CD1c-positive myeloid dendritic cell (primary cell): ENCODE measurements around the gene KLF18.
"Not testable (repeated sequence)": the region's sequence is repeated elsewhere in the genome, so short reads cannot be mapped to it uniquely, and the experiment has no call there.

Experiments
- DNase-seq: peaks from one replicate; pipeline ENCODE4 v3.0.0-alpha.2; 2016; ENCODE audit errors: extremely low spot score

Gene KLF18

DNA sequence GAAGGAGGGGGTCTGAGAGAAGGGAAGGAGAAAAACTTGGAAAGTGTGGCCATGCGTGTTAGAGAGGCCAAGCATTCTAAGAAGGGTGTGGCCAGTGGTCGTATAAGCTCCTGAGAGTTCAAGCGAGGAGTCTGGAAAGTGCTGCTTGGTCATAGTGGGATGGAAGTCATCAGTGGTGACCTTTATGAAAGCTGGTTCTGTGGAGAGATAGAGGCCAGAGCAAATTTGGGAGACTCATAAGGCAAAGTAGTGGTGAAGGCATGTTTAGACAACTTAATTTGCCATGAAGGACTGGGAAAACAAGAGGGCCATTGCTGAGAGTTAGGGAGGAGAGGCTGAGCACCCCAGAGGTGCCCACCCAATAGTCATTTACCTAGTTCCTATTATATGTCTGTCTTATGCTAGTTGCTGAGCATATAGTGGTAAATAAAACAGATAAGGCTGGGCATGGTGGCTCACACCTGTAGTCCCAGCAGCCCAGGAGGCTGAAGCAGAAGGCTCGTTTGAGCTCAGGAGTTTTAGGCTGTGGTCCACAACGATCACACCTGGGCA is 21.0 kb downstream of the KLF18 start:
- DNase-seq: no peak

DNA sequence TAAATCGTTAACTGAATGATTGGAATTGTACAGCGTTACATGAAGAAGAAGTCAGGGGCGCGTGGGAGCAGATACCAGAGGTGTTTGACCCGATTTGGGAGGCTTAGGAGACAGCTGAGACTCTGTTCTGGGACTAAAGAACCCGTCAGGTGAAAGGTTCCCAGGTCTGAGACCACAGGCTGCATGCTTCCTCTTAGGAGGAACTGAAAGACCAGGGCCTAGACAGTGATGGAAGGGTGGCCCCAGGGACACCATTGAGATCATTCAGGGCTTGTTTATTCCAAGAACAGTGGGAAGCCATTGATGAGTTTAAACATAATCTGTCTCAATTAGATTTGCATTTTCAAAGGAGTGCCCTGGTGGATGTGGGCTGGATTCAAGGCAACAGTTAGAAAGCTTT is 21.9 kb downstream of the KLF18 start:
- DNase-seq: no peak

DNA sequence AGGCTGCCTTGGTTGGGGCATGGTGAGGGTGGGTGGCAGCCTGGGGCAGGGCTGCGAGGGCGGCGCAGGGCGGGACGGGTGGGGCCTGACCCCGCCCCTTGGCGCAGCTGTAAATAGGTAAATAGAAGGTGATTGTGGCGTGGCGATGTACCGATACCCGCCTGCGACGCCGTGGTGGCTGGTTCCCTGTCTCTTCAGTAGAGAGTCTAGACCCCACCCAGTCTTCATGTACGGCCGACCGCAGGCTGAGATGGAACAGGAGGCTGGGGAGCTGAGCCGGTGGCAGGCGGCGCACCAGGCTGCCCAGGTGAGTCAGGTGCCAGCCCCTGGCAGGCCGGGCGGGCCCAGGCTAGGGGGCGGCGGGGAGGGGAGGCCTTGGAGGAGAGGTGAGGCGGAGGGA is 22.7 kb downstream of the KLF18 start, which contains the start of gene KLF17:
Gene KLF17, plus strand, starts transcription at position 140 of the 400 bp plus-strand sequence. Its CDS starts 87 bp downstream, at position 227.
- no peak for DNase-seq

DNA sequence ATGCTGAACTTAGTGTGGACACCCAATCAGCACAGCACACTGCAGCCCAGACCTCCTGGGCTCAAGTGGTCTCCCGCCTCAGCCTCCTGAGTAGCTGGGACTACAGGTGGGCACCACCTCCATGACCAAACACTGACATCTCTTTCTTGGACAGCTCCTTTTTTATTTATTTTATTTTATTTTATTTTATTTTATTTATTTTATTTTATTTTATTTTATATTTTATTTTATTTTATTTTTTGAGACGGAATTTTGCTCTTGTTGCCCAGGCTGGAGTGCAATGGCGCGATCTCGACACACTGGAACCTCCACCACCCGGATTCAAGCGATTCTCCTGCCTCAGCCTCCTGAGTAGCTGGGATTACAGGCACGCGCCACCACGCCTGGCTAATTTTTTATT is 24.2 kb downstream of the KLF18 start:
- DNase-seq: not testable (repeated sequence)

DNA sequence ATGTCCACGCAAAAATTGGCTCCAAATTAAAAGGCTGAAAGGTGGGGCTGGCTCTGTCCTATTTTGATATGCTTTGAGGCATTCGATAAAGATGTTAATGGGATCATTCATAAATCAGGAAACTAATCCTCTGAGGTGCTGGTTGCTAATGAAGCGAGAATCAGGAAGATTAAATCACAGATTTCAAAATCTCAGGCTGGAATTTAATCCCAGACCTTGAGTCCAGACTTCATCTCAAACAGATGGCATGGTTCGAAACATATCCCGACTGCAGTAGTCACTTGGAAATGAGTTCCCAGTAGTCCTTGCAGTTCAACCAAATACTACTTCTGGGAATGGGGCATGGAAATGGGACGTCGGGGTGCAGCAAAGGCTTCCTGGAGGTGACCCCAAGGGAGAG is 27.3 kb downstream of the KLF18 start:
- DNase-seq: no peak

DNA sequence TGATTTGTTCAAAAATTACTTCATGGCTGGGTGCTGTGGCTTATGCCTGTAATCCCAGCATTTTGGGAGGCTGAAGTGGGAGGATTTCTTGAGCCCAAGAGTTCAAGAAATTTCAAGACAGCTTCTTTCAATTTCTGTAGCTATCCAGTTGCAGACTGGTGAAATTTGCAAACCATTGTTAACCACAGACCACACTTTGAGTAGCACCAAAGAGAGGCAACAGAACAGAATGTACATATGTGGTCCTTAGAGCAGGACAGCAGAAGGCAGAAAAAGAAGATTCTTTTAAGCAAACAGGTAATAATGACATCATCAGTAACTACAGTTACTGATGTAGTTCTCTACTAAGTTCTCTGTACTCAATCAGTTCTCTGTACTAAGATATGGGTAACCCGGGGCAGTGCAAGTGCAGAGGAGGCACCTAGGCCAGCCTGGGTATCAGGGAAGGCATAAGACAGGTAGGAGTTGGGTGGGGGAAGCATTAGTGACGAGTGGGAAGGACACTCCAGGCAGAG is 28.3 kb downstream of the KLF18 start:
- DNase-seq: no peak

DNA sequence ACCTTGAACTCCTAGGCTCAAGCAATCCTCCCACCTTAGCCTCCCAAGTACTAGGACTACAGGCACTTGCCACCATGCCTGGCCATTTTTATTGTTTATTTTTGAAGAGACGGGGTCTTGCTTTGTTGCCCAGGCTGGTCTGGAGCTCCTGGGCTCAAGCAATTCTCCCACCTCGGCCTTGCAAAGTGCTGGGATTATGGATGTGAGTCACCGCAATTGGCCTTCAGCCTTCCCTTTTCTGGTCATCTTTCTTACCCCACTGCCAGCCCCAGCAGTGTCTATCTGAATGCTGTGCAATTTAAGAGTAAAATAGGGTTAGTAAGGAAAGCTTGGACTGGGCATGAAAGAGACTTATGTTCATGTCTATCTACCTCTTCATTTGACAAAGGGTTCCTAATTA is 28.9 kb downstream of the KLF18 start:
- DNase-seq: no peak

DNA sequence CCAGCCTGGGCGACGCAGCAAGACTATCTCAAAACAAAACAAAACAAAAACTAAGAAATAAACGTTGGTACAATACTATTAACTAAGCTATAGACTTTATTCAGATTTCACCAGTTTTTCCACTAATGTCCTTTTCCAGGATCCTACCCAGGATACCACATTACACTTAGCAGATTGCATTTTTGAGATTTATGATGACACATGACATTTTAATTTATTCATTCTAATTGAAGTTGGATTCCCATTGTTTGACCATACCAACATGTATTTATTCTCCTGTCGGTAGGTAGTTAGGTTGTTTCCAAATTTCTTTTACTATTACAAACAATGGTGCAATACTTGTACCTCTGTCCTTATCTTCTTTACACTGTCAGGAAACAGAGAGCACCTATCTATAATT is 29.6 kb downstream of the KLF18 start:
- no peak for DNase-seq

DNA sequence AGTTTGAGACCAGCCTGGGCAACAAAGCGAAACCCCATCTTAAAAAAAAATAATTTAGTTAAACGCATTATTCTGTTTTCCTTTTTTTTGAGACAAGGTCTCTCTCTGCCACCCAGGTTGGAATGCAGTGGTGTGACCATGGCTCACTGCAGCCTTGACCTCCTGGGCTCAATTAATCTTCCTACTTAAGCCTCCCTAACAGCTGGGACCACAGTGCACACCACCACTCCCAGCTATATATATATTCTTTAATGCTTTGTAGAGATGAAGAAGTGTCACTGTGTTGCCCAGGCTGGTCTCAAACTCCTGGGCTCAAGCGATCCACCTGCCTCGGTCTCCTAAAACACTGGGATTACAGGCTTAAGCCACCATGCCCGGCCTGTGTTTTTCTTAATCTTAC is 30.5 kb downstream of the KLF18 start:
- no peak for DNase-seq

DNA sequence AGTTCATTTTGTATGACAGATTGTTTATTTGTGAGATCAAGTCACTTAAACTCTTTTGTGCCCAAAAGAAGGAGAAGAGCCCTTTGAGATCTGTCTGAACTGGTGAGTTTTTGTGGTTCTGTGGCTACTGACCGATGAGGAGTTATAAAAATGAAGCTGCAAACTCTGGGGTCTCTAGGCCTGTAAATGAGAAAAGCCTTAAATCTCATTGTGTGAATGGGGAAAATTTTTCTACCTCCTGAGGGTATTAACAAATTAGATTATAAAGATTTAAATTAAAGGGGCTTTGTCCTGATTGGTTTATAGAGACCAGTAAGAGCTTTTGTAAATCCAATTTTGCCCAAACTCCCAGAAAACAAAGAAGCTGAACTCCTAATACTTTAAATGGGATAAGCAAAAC is 32.5 kb downstream of the KLF18 start:
- DNase-seq: no peak

DNA sequence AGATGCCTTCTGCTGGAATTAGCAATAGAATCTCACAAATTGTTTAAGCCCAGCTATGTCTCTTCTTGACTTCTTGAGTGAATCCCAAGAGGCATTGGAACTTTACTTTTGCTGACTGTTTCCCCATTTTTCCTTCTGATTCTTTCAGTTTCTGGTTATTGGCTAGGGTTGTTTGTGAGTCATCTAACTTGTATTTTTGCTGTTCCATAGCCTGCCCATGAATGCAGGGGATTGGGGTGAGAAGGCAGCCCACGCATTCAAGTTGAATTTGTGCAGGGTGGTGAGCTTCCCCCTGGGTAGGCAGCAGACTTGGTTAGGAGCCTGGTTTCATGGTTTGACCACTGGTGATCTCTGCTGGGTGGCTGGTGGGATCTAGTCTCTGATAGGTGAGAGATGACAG is 33.2 kb downstream of the KLF18 start:
- no peak for DNase-seq

DNA sequence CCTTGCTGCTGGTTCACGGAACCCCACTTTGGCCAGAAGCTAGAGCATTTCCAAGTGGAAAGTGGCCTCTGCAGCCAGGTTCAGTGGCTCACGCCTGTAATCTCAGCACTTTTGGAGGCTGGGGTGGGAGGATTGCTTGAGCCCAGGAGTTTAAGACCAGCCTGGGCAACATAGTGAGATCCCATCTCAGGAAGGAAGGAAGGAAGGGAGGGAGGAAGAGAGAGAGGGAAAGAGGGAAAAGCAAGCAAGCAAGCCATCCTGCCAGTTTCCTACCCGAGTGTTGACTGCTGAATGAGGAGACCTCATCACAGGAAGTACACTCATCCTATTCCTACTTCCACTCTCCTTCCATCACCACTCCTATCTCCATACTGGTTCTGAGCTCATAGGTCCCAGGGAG is 35.6 kb downstream of the KLF18 start:
- no peak for DNase-seq

DNA sequence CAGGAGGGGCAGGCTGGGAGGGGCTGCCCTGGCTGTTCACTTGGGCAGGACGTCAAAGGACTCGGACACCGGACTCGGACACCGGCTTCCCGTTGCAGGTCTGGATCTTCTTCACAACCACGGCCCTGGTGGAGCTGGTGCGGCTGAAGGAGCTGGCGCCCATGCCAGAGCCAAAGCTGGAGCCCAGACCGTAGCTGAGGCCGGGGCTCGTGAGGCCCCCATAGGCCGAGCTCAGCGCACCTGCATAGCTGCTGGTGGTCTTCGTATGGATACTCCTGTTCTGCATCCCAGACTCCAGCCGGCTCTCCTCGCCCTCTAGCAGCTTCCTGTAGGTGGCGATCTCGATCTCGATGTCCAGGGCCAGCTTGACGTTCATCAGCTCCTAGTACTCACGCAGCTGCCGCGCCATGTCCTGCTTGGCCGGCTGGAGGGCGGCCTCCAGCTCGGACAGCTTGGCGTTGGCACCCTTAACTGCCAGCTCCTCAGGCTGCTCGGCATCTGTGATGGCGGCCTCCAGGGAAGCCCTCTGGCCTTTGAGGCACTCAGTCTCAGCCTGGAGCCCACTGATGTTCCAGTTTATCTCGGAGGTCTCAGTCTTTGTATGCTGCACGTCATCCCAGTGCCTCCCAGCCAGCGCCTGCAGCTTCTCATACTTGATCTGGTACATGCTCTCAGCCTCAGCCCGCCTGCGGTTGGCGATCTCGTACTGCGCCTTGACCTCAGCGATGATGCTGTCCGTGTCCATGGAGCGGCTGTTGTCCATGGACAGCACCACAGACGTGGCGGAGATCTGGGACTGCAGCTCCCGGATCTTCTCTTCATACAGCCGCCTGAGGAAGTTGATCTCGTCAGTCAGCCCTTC is 37.9 kb downstream of the KLF18 start:
- DNase-seq: no peak

DNA sequence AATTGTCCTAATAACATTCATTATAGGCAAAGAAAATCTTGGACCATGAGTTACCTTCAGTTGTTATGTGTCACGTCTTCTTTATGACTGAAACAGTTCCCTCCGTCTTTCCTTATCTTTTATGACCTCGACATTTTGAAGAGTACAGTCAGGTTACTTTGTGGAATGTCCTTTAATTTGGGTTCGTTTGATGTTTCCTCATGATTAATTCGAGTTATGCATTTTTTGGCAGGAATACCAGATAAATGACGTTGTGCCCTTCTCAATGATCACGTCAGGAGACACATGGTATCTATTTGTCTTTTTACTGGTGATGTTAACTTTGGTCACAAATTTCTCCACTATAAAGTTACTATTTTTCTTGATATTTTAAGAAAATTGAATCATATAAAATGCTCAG is 40.1 kb downstream of the KLF18 start:
- no peak for DNase-seq

DNA sequence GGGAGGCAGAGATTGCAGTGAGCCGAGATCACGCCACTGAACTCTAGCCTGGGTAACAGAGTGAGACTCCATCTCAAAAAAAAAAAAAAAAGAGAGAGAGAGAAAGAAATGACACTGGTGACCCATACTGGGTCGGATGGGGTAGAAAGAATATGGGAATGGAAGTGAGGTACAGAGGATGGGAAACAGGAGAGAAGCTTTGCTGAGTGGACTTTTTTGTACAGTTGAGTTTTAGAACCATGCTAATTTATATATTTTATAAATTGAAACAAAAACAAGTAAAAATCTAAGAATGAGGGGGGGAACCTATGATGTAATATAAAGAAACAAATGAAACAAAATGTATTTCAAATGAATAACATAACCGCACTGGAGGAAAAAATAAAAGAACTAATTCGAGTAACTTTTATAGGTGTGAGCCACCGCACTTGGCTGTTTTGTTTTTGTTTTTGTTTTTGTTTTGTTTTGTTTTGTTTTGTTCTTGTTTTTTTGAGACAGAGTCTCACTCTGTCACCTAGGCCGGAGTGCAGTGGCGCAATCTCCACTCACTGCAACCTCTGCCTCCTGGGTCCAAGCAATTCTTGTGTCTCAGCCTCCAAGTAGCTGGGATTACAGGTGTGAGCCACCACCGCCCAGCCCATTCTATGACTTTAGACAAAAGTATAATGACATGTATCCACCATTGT is 41.1 kb downstream of the KLF18 start:
- DNase-seq: no peak

DNA sequence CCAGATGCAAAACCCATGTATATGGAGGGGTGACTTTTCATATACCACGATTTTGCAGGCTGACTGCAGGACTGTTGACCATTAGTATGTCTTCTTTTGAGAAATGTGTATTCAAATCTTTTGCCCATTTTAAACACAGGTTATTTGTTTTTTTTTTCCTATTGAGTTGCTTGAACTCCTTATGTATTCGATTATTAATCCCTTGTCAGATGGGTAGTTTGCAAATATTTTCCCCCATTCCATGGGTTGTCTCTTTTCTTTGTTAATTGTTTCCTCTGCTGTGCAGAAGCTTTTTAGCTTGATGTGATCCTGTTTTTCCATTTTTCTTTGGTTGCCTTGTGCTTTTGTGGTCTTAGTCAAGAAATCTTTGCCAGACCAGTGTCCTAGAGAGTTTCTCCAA is 47.4 kb downstream of the KLF18 start:
- DNase-seq: no peak

DNA sequence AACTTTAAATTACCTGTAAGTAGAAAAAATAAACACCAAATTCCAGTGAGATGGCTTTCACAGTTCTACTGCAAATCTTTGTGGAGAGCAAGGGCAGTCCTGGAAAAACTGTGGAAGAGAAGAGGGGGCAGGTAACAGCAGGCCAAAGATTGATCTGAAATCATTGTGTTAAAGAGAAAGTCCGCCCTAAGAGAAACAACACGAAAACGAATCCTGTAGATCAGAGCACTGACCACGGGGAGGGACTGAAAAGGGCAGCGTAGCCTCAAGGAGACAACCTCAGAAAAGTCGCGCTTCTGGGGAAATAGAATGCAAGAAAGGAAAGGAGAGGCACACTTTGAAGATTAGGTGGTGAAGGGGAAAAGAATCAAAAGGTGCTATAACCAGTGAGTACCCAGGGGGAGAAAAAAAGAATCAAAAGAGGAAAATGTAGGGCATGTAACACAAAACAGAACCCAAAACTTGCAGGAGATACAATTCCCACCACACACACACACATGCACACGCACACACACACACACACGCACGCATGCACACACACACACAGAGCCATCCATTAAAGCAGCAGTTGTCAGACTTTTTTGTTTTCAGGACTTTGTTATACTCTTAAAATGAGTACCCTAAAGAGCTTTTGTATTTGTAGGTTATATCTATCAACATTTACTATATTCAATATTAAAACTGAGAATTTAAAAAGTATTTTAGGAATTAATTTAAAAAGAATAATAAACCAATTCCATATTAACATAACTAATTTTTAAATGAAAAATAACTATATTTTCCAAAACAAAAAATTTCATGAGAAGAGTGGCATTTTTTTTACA is 50.8 kb downstream of the KLF18 start:
- DNase-seq: no peak

DNA sequence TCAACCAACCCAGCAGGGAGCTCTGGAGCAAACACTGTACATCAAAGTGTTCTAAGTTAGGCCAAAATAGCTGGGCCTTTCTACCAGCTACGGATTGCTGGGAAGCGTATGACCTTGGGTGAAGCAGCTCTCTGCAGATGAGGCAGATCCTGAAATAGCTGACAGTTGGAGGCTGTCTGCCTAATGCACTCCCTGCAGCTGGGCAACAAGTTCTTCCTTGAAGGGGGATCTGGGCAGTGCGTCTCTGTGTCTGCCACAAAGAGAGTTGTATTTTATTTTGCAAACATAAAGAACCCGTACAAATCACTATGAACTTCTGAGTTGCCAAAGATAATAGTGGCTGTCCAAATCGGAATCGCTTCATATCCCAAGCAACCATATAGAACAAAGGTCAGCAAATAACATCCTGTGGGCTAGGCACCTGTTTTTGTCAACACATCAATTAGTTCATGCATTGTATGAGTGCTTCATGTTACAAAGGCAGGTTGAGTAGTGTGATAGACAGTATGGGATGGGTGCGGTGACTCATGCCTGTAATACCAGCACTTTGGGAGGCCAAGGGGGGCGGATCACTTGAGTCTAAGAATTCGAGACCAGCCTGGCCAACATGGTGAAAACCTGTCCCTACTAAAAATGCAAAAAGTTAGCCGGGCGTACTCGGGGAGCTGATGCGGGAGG is 51.9 kb downstream of the KLF18 start:
- DNase-seq: no peak
